ENCODE measurements around the gene NACC1.
A peak's percentile ranks its signal among the peaks of the same experiment; 100 is the strongest.

The NACC1 gene

GRCh38 chr19:13115936-13116281 is 2.2 kb upstream of the NACC1 start:
- Mint-ChIP-seq H3K9me3 (no peaks in the 10 kb centered on the region), H3K4me1 (ENCODE audit: low read depth in 2 of 2) (peaks cover 31 to 40% of the 10 kb centered on the region in 2 donors), H3K27ac (peak overlapping the region; percentile 86 to 91), H3K4me3 (peak overlapping the region; percentile 89 to 93), H3K27me3 (no peaks in the 10 kb centered on the region), H3K36me3 (ENCODE audit: insufficient read depth) (peaks cover 45% of the 10 kb centered on the region)
- no peak for DNase-seq
- no peak for ATAC-seq (replicated peaks)

- peaks cover 43% of the 10 kb centered on the region for H3K36me3 Mint-ChIP-seq (ENCODE audit: insufficient read depth)
- ATAC-seq (replicated peaks) (peak; percentile 59), DNase-seq (peak; percentile 78 to 85 (median 83))
- H3K27me3 Mint-ChIP-seq = no peaks in the 10 kb centered on the region
- H3K4me3 Mint-ChIP-seq = peak within 1 kb of the TSS; percentile 89 to 93
- peak within 1 kb of the TSS; percentile 86 to 91 for H3K27ac Mint-ChIP-seq
- peaks cover 37 to 47% of the 10 kb centered on the region in 2 donors for H3K4me1 Mint-ChIP-seq (ENCODE audit: low read depth in 2 of 2)
- H3K9me3 Mint-ChIP-seq = no peaks in the 10 kb centered on the region
These were observed 1.5 kb upstream of the NACC1 start, which contains the start of gene TRMT1 for GRCh38 chr19:13116282-13117175. TRMT1 (minus strand) TSS chr19:13116740; CDS start chr19:13116399, 341 bp downstream.

GRCh38 chr19:13117176-13117771 is 790 bp upstream of the NACC1 start:
- Mint-ChIP-seq H3K4me3 (peak overlapping the region; percentile 89 to 93), H3K36me3 (ENCODE audit: insufficient read depth) (peaks cover 38% of the 10 kb centered on the region), H3K4me1 (ENCODE audit: low read depth in 2 of 2) (peaks cover 44 to 54% of the 10 kb centered on the region in 2 donors), H3K9me3 (no peaks in the 10 kb centered on the region), H3K27ac (peak overlapping the region; percentile 86 to 91), H3K27me3 (no peaks in the 10 kb centered on the region)
- ATAC-seq (replicated peaks) = peak; percentile 19
- no peak for DNase-seq

- H3K36me3 Mint-ChIP-seq (ENCODE audit: insufficient read depth) = peaks cover 35% of the 10 kb centered on the region
- peaks cover 54 to 66% of the 10 kb centered on the region in 2 donors for H3K4me1 Mint-ChIP-seq (ENCODE audit: low read depth in 2 of 2)
- ATAC-seq (replicated peaks) (no peak), DNase-seq (no peak)
- no peaks in the 10 kb centered on the region for H3K9me3 Mint-ChIP-seq
- peak overlapping the region; percentile 77 to 81 for H3K4me3 Mint-ChIP-seq
- H3K27ac Mint-ChIP-seq = peak overlapping the region; percentile 46 to 58
- H3K27me3 Mint-ChIP-seq = no peaks in the 10 kb centered on the region
These were observed 545 bp downstream of the NACC1 start for GRCh38 chr19:13118424-13119193.

- Mint-ChIP-seq H3K4me1 (ENCODE audit: low read depth in 2 of 2) (peaks cover 55 to 66% of the 10 kb centered on the region in 2 donors), H3K9me3 (no peaks in the 10 kb centered on the region), H3K4me3 (peak overlapping the region; percentile 77 to 81), H3K36me3 (ENCODE audit: insufficient read depth) (peaks cover 31% of the 10 kb centered on the region), H3K27me3 (no peaks in the 10 kb centered on the region), H3K27ac (peak overlapping the region; percentile 46 to 58)
- no peak for ATAC-seq (replicated peaks)
- DNase-seq = no peak
These were observed 1.6 kb downstream of the NACC1 start for GRCh38 chr19:13119627-13120026.

- Mint-ChIP-seq H3K9me3 (no peaks in the 10 kb centered on the region), H3K4me3 (peak overlapping the region; percentile 77 to 81), H3K4me1 (ENCODE audit: low read depth in 2 of 2) (peaks cover 55 to 66% of the 10 kb centered on the region in 2 donors), H3K36me3 (ENCODE audit: insufficient read depth) (peaks cover 31% of the 10 kb centered on the region), H3K27me3 (no peaks in the 10 kb centered on the region), H3K27ac (peak overlapping the region; percentile 58 to 82)
- DNase-seq (no peak), ATAC-seq (replicated peaks) (no peak)
These were observed 2.0 kb downstream of the NACC1 start for GRCh38 chr19:13120031-13120430.

GRCh38 chr19:13120817-13121216 is 2.8 kb downstream of the NACC1 start:
- Mint-ChIP-seq H3K4me3 (peak overlapping the region; percentile 52 to 77), H3K27me3 (no peaks in the 10 kb centered on the region), H3K4me1 (ENCODE audit: low read depth in 2 of 2) (peaks cover 52 to 62% of the 10 kb centered on the region in 2 donors), H3K36me3 (ENCODE audit: insufficient read depth) (peaks cover 36% of the 10 kb centered on the region), H3K9me3 (no peaks in the 10 kb centered on the region), H3K27ac (peak overlapping the region; percentile 52 to 82)
- DNase-seq (no peak), ATAC-seq (replicated peaks) (no peak)

- Mint-ChIP-seq H3K9me3 (no peaks in the 10 kb centered on the region), H3K36me3 (ENCODE audit: insufficient read depth) (peaks cover 33% of the 10 kb centered on the region), H3K4me3 (peak overlapping the region; percentile 52 to 77), H3K27ac (peak overlapping the region; percentile 82 to 90), H3K27me3 (no peaks in the 10 kb centered on the region), H3K4me1 (ENCODE audit: low read depth in 2 of 2) (peaks cover 50 to 55% of the 10 kb centered on the region in 2 donors)
- DNase-seq = peak in 2 of 3 experiments; percentile 27 to 35
- ATAC-seq (replicated peaks) = peak; percentile 34
These were observed 3.6 kb downstream of the NACC1 start for GRCh38 chr19:13121551-13122274.

GRCh38 chr19:13122275-13122878 is 4.3 kb downstream of the NACC1 start:
- Mint-ChIP-seq H3K4me3 (peak overlapping the region; percentile 52 to 77), H3K27ac (peak overlapping the region; percentile 82 to 90), H3K27me3 (no peaks in the 10 kb centered on the region), H3K9me3 (no peaks in the 10 kb centered on the region), H3K4me1 (ENCODE audit: low read depth in 2 of 2) (peaks cover 46 to 48% of the 10 kb centered on the region in 2 donors), H3K36me3 (ENCODE audit: insufficient read depth) (peaks cover 30% of the 10 kb centered on the region)
- ATAC-seq (replicated peaks) (peak; percentile 40), DNase-seq (peak in 2 of 3 experiments; percentile 22 to 36)

GRCh38 chr19:13122980-13123957 is 5.2 kb downstream of the NACC1 start:
- H3K27me3 Mint-ChIP-seq = no peaks in the 10 kb centered on the region
- ATAC-seq (replicated peaks) (no peak), DNase-seq (no peak)
- H3K27ac Mint-ChIP-seq = peak overlapping the region; percentile 82 to 90
- H3K36me3 Mint-ChIP-seq (ENCODE audit: insufficient read depth) = peaks cover 24% of the 10 kb centered on the region
- no peaks in the 10 kb centered on the region for H3K9me3 Mint-ChIP-seq
- no peak overlapping the region for H3K4me3 Mint-ChIP-seq
- H3K4me1 Mint-ChIP-seq (ENCODE audit: low read depth in 2 of 2) = peaks cover 45 to 49% of the 10 kb centered on the region in 2 donors

GRCh38 chr19:13127051-13127450 is 9.0 kb downstream of the NACC1 start:
- H3K4me3 Mint-ChIP-seq = no peak overlapping the region
- no peaks in the 10 kb centered on the region for H3K27me3 Mint-ChIP-seq
- peaks cover 30 to 36% of the 10 kb centered on the region in 2 donors for H3K4me1 Mint-ChIP-seq (ENCODE audit: low read depth in 2 of 2)
- no peaks in the 10 kb centered on the region for H3K9me3 Mint-ChIP-seq
- H3K36me3 Mint-ChIP-seq (ENCODE audit: insufficient read depth) = peaks cover 22% of the 10 kb centered on the region
- H3K27ac Mint-ChIP-seq = peak overlapping the region in 1 of 2 donors; percentile 89
- no peak for ATAC-seq (replicated peaks)
- DNase-seq = no peak

Measured in effector memory CD8-positive, alpha-beta T cell (primary cell).